Kidney (tissue), 22 donors: ENCODE results near the gene ZNF292. TPM values are rescaled to one million over a fixed set of nuclear protein-coding genes. Genes with fewer than 3 reads are reported as not detected.

Experiments used
- DNase-seq, 5 donors: peaks; one replicate each; pipeline ENCODE4 v3.0.0-alpha.2; 2013 to 2020
- FAIRE-seq: peaks from 2 replicates; lab custom pipeline; 2012; peaks lifted over from hg19 to GRCh38; lab: Jason Lieb, UNC
- H3K27ac ChIP-seq, 2 donors: one replicate each; pipeline ENCODE4 v1.7.0; 2013; ENCODE audit warnings: low read depth in 2 of 2, low read length in 2 of 2, inconsistent platforms in 1 of 2
- H3K27me3 ChIP-seq: one replicate; pipeline ENCODE4 v1.7.1; 2013; ENCODE audit warnings: low read length, inconsistent platforms; ENCODE audit not compliant: control insufficient read depth, insufficient read depth
- H3K36me3 ChIP-seq, 3 donors: one replicate each; pipeline versions ENCODE4 v1.7.0 to v1.7.1; 2013; ENCODE audit warnings: low read length in 3 of 3, control low read depth in 1 of 3, inconsistent platforms in 1 of 3; ENCODE audit not compliant: insufficient read depth in 3 of 3, control insufficient read depth in 2 of 3
- H3K4me1 ChIP-seq, 3 donors: one replicate each; pipeline versions ENCODE4 v1.7.0 to v1.7.1; 2013; ENCODE audit warnings: low read length in 3 of 3, inconsistent platforms in 1 of 3, low read depth in 1 of 3; ENCODE audit not compliant: control insufficient read depth in 2 of 3, insufficient read depth in 2 of 3
- H3K4me3 ChIP-seq, 3 donors: one replicate each; pipeline versions ENCODE4 v1.7.0 to v1.8.1; 2013; ENCODE audit warnings: low read length in 3 of 3, control low read depth in 1 of 3, inconsistent platforms in 1 of 3
- H3K9ac ChIP-seq, 3 donors: one replicate each; pipeline versions ENCODE4 v1.7.0 to v1.7.1; 2013; ENCODE audit warnings: low read length in 3 of 3, control low read depth in 1 of 3, inconsistent platforms in 1 of 3
- H3K9me3 ChIP-seq, 3 donors: one replicate each; pipeline versions ENCODE4 v1.7.0 to v1.7.1; 2013; ENCODE audit warnings: low read length in 3 of 3, control low read depth in 1 of 3, inconsistent platforms in 1 of 3; ENCODE audit not compliant: control insufficient read depth in 2 of 3, insufficient read depth in 1 of 3
- intact Hi-C: fragments of 100-400 bp; cut with DNase I; formaldehyde crosslinking; loops from one replicate; pipeline ENCODE4 v1.11.1; 2022
- long read RNA-seq, 10 donors: library from polyadenylated mRNA in 1 of 10; unstranded in 1 of 10; transcript quantifications; one replicate each; pipeline ENCODE4 v2.0.0 and lab custom pipeline, GENCODE V29; 2021 to 2026
- polyA plus RNA-seq: library from polyadenylated mRNA; stranded (reverse); fragments of 350-450 nt; fragmentation: Illumina TruSeq; extraction: RNeasy Lipid Tissue Mini Kit (QIAGEN cat#74804); gene quantifications from one replicate; pipeline ENCODE4 v1.2.3, GENCODE V29; 2014; ENCODE audit warnings: low read depth, low replicate concordance; ENCODE audit not compliant: insufficient read depth
- total RNA-seq: library from RNA; stranded (reverse); fragmentation: NEBNext Ultra II Directional; extraction: Animal tissue kit (Norgen Biotek cat#: 25700); gene quantifications from one replicate; pipeline ENCODE4 v1.2.1, GENCODE V29; 2021
- TF ChIP-seq, protein P1 (sequence below): IDR thresholded peaks from 3 replicates; pipeline ENCODE4 v1.5.1; 2012; ENCODE audit warnings: mild to moderate bottlenecking, moderate library complexity, borderline replicate concordance; ENCODE audit not compliant: insufficient read depth; ENCODE audit errors: extremely low read depth
- donor health status: control.
- donor health status: control.
- donor health status: control.
- donor health status: control.
- donor health status: control.
- donor health status: DM: yes; HTN: yes; CAD: no.
- donor health status: Normal renal cell carcinoma (clear cell type).

Gene ZNF292
- 52.3 TPM for total RNA-seq
- 3.4 TPM for polyA plus RNA-seq
- long read RNA-seq, donor 1, full-length matches to known transcripts, result 4 of 4 reads
- long read RNA-seq, donor 1, partial matches to known transcripts, result 0 of 4 reads
- long read RNA-seq, donor 1, other reads (novel, unspliced or antisense), result 0 of 4 reads
- long read RNA-seq, donor 2, full-length matches to known transcripts, result 3 of 3 reads
- long read RNA-seq, donor 2, partial matches to known transcripts, result 0 of 3 reads
- long read RNA-seq, donor 2, other reads (novel, unspliced or antisense), result 0 of 3 reads
- long read RNA-seq, donor 3, full-length matches to known transcripts, result 5 of 5 reads
- long read RNA-seq, donor 3, partial matches to known transcripts, result 0 of 5 reads
- long read RNA-seq, donor 3, other reads (novel, unspliced or antisense), result 0 of 5 reads
- long read RNA-seq, donor 4, full-length matches to known transcripts, result 7 of 7 reads
- long read RNA-seq, donor 4, partial matches to known transcripts, result 0 of 7 reads
- long read RNA-seq, donor 4, other reads (novel, unspliced or antisense), result 0 of 7 reads
- long read RNA-seq, donor 5, result 0 reads
- long read RNA-seq, donor 6, full-length matches to known transcripts, result 4 of 22 reads
- long read RNA-seq, donor 6, partial matches to known transcripts, result 18 of 22 reads
- long read RNA-seq, donor 6, other reads (novel, unspliced or antisense), result 0 of 22 reads
- long read RNA-seq, donor 7, full-length matches to known transcripts, result 2 of 14 reads
- long read RNA-seq, donor 7, partial matches to known transcripts, result 1 of 14 reads
- long read RNA-seq, donor 7, other reads (novel, unspliced or antisense), result 11 of 14 reads
- long read RNA-seq, donor 8, full-length matches to known transcripts, result 5 of 5 reads
- long read RNA-seq, donor 8, partial matches to known transcripts, result 0 of 5 reads
- long read RNA-seq, donor 8, other reads (novel, unspliced or antisense), result 0 of 5 reads
- long read RNA-seq, donor 9, full-length matches to known transcripts, result 2 of 2 reads
- long read RNA-seq, donor 9, partial matches to known transcripts, result 0 of 2 reads
- long read RNA-seq, donor 9, other reads (novel, unspliced or antisense), result 0 of 2 reads
- long read RNA-seq, donor 10, full-length matches to known transcripts, result 4 of 4 reads
- long read RNA-seq, donor 10, partial matches to known transcripts, result 0 of 4 reads
- long read RNA-seq, donor 10, other reads (novel, unspliced or antisense), result 0 of 4 reads

DNA sequence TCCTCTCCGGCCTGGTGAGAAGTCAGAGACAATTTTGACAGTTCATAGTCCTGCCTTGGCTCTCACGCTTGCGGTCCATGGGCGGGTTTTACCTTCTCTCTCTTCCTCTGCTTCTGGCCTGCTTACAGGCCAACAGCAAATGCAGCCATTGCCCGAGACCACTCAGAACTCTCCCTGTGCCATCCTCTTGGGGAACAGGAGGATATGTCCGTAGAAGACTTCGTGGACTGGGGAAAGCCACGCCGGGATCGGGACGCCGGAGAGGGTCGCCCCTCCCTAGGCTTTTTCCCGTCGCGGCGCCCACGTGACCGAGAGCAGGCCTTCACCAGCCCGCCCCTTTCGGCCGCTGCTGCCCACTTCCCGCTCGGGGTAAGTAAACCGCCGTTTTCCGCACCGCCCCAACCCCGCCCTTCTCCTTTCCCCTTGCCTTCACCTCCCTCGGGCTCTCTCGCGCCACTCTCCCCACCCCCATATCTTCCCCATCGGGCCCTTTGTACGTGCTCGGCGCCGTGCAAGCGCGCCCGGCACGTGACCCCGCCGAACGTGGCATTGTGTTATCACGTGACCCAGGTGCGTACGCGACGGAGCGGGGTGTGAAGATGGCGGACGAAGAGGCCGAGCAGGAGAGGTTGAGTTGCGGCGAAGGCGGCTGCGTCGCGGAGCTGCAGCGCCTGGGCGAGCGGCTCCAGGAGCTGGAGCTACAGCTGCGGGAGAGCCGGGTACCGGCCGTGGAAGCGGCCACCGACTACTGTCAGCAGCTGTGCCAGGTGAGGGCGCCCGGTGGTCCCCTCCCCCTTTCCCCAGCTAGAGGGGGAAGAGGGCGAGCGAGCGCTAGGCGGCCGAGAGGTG is at the start of gene ZNF292:
Gene ZNF292, plus strand, starts transcription at position 573 of the 849 bp plus-strand sequence. Its CDS starts 27 bp downstream, at position 600.
- FAIRE-seq (no peak), DNase-seq (peak; percentile 97 to 99 (median 98))
- no peaks in the 10 kb centered on the region for H3K9me3 ChIP-seq
- H3K36me3 ChIP-seq, result no peaks in the 10 kb centered on the region
- TF ChIP-seq, protein P1, sequence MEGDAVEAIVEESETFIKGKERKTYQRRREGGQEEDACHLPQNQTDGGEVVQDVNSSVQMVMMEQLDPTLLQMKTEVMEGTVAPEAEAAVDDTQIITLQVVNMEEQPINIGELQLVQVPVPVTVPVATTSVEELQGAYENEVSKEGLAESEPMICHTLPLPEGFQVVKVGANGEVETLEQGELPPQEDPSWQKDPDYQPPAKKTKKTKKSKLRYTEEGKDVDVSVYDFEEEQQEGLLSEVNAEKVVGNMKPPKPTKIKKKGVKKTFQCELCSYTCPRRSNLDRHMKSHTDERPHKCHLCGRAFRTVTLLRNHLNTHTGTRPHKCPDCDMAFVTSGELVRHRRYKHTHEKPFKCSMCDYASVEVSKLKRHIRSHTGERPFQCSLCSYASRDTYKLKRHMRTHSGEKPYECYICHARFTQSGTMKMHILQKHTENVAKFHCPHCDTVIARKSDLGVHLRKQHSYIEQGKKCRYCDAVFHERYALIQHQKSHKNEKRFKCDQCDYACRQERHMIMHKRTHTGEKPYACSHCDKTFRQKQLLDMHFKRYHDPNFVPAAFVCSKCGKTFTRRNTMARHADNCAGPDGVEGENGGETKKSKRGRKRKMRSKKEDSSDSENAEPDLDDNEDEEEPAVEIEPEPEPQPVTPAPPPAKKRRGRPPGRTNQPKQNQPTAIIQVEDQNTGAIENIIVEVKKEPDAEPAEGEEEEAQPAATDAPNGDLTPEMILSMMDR, result no peak
- intact Hi-C loops, result no loop called here
- H3K27ac ChIP-seq, result peak within 1 kb of the TSS; percentile 97
- peaks cover 0 to 5% (median 3%) of the 10 kb centered on the region in 3 donors for H3K4me1 ChIP-seq
- peak within 1 kb of the TSS; percentile 69 to 86 (median 80) for H3K4me3 ChIP-seq
- H3K27me3 ChIP-seq, result no peaks in the 10 kb centered on the region
- peak within 1 kb of the TSS; percentile 78 to 93 (median 84) for H3K9ac ChIP-seq

- no peak for FAIRE-seq
- Histone ChIP-seq H3K4me3 (no peak overlapping the region), H3K36me3 (no peaks in the 10 kb centered on the region)
Observed at GRCh38 chr6:87105823-87106222, 49.5 kb upstream of the ZNF292 start.

More at GRCh38 chr6:87105823-87106222, 49.5 kb upstream of the ZNF292 start:
- intact Hi-C loops, result no loop called here
- Histone ChIP-seq H3K27me3 (no peaks in the 10 kb centered on the region), H3K9me3 (no peaks in the 10 kb centered on the region), H3K9ac (no peak overlapping the region), H3K4me1 (no peaks in the 10 kb centered on the region), H3K27ac (no peak overlapping the region)
- TF ChIP-seq, protein P1, result no peak
- DNase-seq, result no peak
